Ishikawa (cell line): Measurements from ENCODE around the gene RASL11B.

Experiments
- CREB1 ChIP-seq: IDR thresholded peaks from 2 replicates; pipeline ENCODE4 v1.6.1; 2012; ENCODE audit warnings: low read depth
- EP300 ChIP-seq: IDR thresholded peaks from 2 replicates; pipeline ENCODE4 v1.6.1; 2012; ENCODE audit warnings: borderline replicate concordance
- MAX ChIP-seq: IDR thresholded peaks from 2 replicates; pipeline ENCODE4 v1.6.1; 2012
- NFIC ChIP-seq: IDR thresholded peaks from 2 replicates; pipeline ENCODE4 v1.6.1; 2012
- REST ChIP-seq: IDR thresholded peaks from 2 replicates; pipeline ENCODE4 v1.6.1; 2012; ENCODE audit warnings: low read depth, mild to moderate bottlenecking
- TAF1 ChIP-seq: IDR thresholded peaks from 2 replicates; pipeline ENCODE4 v1.6.1; 2012; ENCODE audit warnings: low read depth, mild to moderate bottlenecking
- TCF12 ChIP-seq: IDR thresholded peaks from 2 replicates; pipeline ENCODE4 v1.6.1; 2012; ENCODE audit warnings: low read depth
- USF1 ChIP-seq: IDR thresholded peaks from 2 replicates; pipeline ENCODE4 v1.6.1; 2012

GRCh38 chr4:52856801-52857200 is 5.3 kb upstream of the RASL11B start:
- TF ChIP-seq TCF12 (no peak), NFIC (no peak), REST (no peak), EP300 (no peak), CREB1 (no peak), MAX (no peak), TAF1 (no peak), USF1 (no peak)
